Upper lobe of left lung (tissue), 4 donors: ENCODE results near the gene DIRAS1.

Source experiments
- CTCF ChIP-seq, 6 experiments: fragments of 450-650 bp in 4 of 6; fragments of 200-600 bp in 2 of 6; sonication (generic) in 2 of 6; IDR thresholded peaks; one replicate each; pipeline ENCODE4 v1.5.1; 2016 to 2019; ENCODE audit warnings: antibody characterized with exemption in 6 of 6
- POLR2A ChIP-seq, 4 donors: fragments of 450-650 bp; IDR thresholded peaks; one replicate each; pipeline ENCODE4 v1.5.1; 2016 to 2017; ENCODE audit warnings: antibody characterized with exemption in 4 of 4, mild to moderate bottlenecking in 2 of 4

- TF ChIP-seq CTCF (IDR thresholded peaks at IDR 0.05) = no peak
- no peak for TF ChIP-seq POLR2A (IDR thresholded peaks at IDR 0.05)
These were observed 35.9 kb downstream of the DIRAS1 start for GRCh38 chr19:2685204-2685704.
